B cell (primary cell): ENCODE measurements around the gene TAS2R40. TPM values are rescaled to one million over a fixed set of nuclear protein-coding genes. Genes with fewer than 3 reads are reported as not detected.

Source experiments
- ATAC-seq: fragments of 200-7000 bp; cut with Tn5 transposase; one replicate; pipeline ENCODE4 v1.10.0; 2021; ENCODE audit warnings: low read depth, mild to moderate bottlenecking, moderate number of reproducible peaks, moderate library complexity
- CTCF ChIA-PET: fragments of 350-600 bp; sonication (Branson Sonifier 250); formaldehyde crosslinking; loops from one replicate; lab custom pipeline; 2021; ENCODE audit warnings: antibody characterized with exemption, inconsistent platforms; lab: Charles Lee
- POLR2A ChIA-PET: fragments of 350-600 bp; sonication (Branson Sonifier 250); formaldehyde crosslinking; loops from one replicate; lab custom pipeline; 2021; ENCODE audit warnings: antibody characterized with exemption; lab: Charles Lee
- DNase-seq: peaks from one replicate; pipeline ENCODE4 v3.0.0; 2013
- H2AFZ ChIP-seq: 2 replicates; pipeline ENCODE4 v1.6.1; 2012; ENCODE audit warnings: mild to moderate bottlenecking, low read depth, low read length; ENCODE audit not compliant: insufficient read depth, poor library complexity, severe bottlenecking
- H3K27ac ChIP-seq, 2 donors: 1 replicate in 1 of 2; 2 replicates in 1 of 2; pipeline ENCODE4 v1.5.1; 2012 to 2013; ENCODE audit warnings: low read length in 2 of 2, mild to moderate bottlenecking in 2 of 2, moderate library complexity in 1 of 2
- H3K27me3 ChIP-seq, 4 experiments: fragments of 200-600 bp in 1 of 4; sonication (generic) in 1 of 4; replicated peaks in 1 of 4; 1 replicate in 2 of 4; 2 replicates in 2 of 4; pipeline versions ENCODE4 v1.6.1 to v1.7.0; 2013 to 2016; ENCODE audit warnings: low read length in 3 of 4, mild to moderate bottlenecking in 2 of 4, mixed read lengths in 1 of 4, moderate library complexity in 1 of 4; ENCODE audit not compliant: insufficient read depth in 4 of 4, control insufficient read depth in 3 of 4; ENCODE audit errors: control extremely low read depth in 1 of 4
- H3K36me3 ChIP-seq, 2 experiments: replicated peaks in 1 of 2; 1 replicate in 1 of 2; 2 replicates in 1 of 2; pipeline versions ENCODE4 v1.6.1 to v1.7.1; 2013; ENCODE audit warnings: low read length in 1 of 2; ENCODE audit not compliant: insufficient read depth in 2 of 2, control insufficient read depth in 1 of 2; ENCODE audit errors: control extremely low read depth in 1 of 2, extremely low read depth in 1 of 2
- H3K4me1 ChIP-seq, 2 donors: fragments of 200-600 bp in 1 of 2; sonication (generic) in 1 of 2; 1 replicate in 1 of 2; 2 replicates in 1 of 2; pipeline versions ENCODE4 v1.5.1 to v1.6.1; 2013 to 2017; ENCODE audit warnings: low read length in 2 of 2; ENCODE audit not compliant: control insufficient read depth in 2 of 2, insufficient read depth in 2 of 2
- H3K4me2 ChIP-seq: replicated peaks from 2 replicates; pipeline ENCODE3; 2012; ENCODE audit warnings: mild to moderate bottlenecking, low read depth, low read length; ENCODE audit not compliant: poor library complexity, severe bottlenecking
- H3K4me3 ChIP-seq, 5 experiments: fragments of 200-600 bp in 1 of 5; sonication (generic) in 1 of 5; 1 replicate in 3 of 5; 2 replicates in 2 of 5; pipeline versions ENCODE4 v1.5.1 to v1.7.0; 2011 to 2016; ENCODE audit warnings: low read length in 4 of 5, mild to moderate bottlenecking in 4 of 5, low read depth in 2 of 5, control low read depth in 1 of 5, moderate library complexity in 1 of 5; ENCODE audit not compliant: insufficient read depth in 1 of 5; ENCODE audit errors: control extremely low read depth in 1 of 5, extremely low read depth in 1 of 5
- H3K79me2 ChIP-seq: fragments of 200-600 bp; sonication (generic); one replicate; pipeline ENCODE4 v1.6.0; 2016; ENCODE audit warnings: low read length; ENCODE audit not compliant: control insufficient read depth, insufficient read depth
- H3K9ac ChIP-seq: fragments of 200-600 bp; sonication (generic); 2 replicates; pipeline ENCODE4 v1.6.1; 2017; ENCODE audit warnings: mild to moderate bottlenecking, low read length, moderate library complexity
- H3K9me3 ChIP-seq, 3 donors: one replicate each; pipeline versions ENCODE4 v1.6.1 to v1.7.1; 2013; ENCODE audit warnings: low read length in 2 of 3; ENCODE audit not compliant: control insufficient read depth in 2 of 3, insufficient read depth in 1 of 3; ENCODE audit errors: control extremely low read depth in 1 of 3
- H4K20me1 ChIP-seq: 2 replicates; pipeline ENCODE4 v1.6.0; 2012; ENCODE audit warnings: mild to moderate bottlenecking, low read length; ENCODE audit not compliant: insufficient read depth, control insufficient read depth, poor library complexity, severe bottlenecking
- H3K27ac Mint-ChIP-seq: one replicate; pipeline ENCODE4 v1.8.0; 2021; ENCODE audit warnings: mixed read lengths
- H3K27me3 Mint-ChIP-seq: one replicate; pipeline ENCODE4 v1.8.0; 2021; ENCODE audit warnings: mixed read lengths
- H3K4me1 Mint-ChIP-seq: one replicate; pipeline ENCODE4 v1.8.0; 2021; ENCODE audit warnings: mixed read lengths
- H3K4me3 Mint-ChIP-seq: one replicate; pipeline ENCODE4 v1.8.0; 2021; ENCODE audit warnings: mixed read lengths
- H3K9me3 Mint-ChIP-seq: one replicate; pipeline ENCODE4 v1.8.0; 2022; ENCODE audit warnings: mixed read lengths; ENCODE audit not compliant: insufficient read depth
- CTCF ChIP-seq: fragments of 200-600 bp; IDR thresholded peaks from one replicate; pipeline ENCODE4 v1.8.0; 2022; ENCODE audit warnings: antibody characterized with exemption, mild to moderate bottlenecking
- EZH2 ChIP-seq: IDR thresholded peaks from 2 replicates; pipeline ENCODE4 v1.6.1; 2012; ENCODE audit warnings: borderline replicate concordance, low read depth, mild to moderate bottlenecking, moderate library complexity, low read length; ENCODE audit not compliant: insufficient read depth, poor library complexity, severe bottlenecking
- WGBS: methylation state at CpG from one replicate; pipeline ENCODE4 v1.1.5; 2013; ENCODE audit warnings: missing lambda C conversion rate; ENCODE audit not compliant: insufficient coverage; 5-methylcytosine and 5-hydroxymethylcytosine counted together
- intact Hi-C: fragments of 100-400 bp; cut with micrococcal nuclease; formaldehyde crosslinking; loops from one replicate; pipeline ENCODE4 v1.10.0; 2022
- polyA plus RNA-seq: library from polyadenylated mRNA; depleted of rRNA; stranded (reverse); fragments of >200 nt; gene quantifications from 2 replicates; pipeline ENCODE4 v1.2.3, GENCODE V29; 2012
- total RNA-seq, 2 donors: library from RNA; stranded (reverse); fragments of 120-200 nt in 1 of 2; gene quantifications; 1 replicate in 1 of 2; 2 replicates in 1 of 2; pipeline versions ENCODE4 v1.2.3 to v1.2.4, GENCODE V29; 2013 to 2022

Gene TAS2R40
- total and polyA plus RNA-seq, 2 donors (not counting 1 experiment from before 2014, with no cell fraction given), result not detected

GRCh38 chr7:143181349-143181748 lies 40.5 kb upstream of the TAS2R40 start:
- ATAC-seq (peak; percentile 69), DNase-seq (peak; percentile 67)
- Mint-ChIP-seq H3K27me3 (no peaks in the 10 kb centered on the region), H3K4me1 (peaks cover 34% of the 10 kb centered on the region), H3K4me3 (peak overlapping the region; percentile 5), H3K27ac (peak overlapping the region; percentile 71), H3K9me3 (peaks cover 4% of the 10 kb centered on the region)
- CTCF ChIA-PET, result interaction anchor here (0.8 kb wide), 1 partner anchor 59 kb away, joined by 3 read pairs; no protein-coding TSS in a partner anchor
- POLR2A ChIA-PET, result interaction anchor here (0.5 kb wide), 1 partner anchor 202 kb away, joined by 10 read pairs; no protein-coding TSS in a partner anchor
- Histone ChIP-seq H3K4me1 (peaks cover 26 to 29% of the 10 kb centered on the region in 2 donors), H3K36me3 (no peaks in the 10 kb centered on the region), H4K20me1 (no peaks in the 10 kb centered on the region), H2AFZ (peak overlapping the region; percentile 36), H3K27ac (peak overlapping the region; percentile 51 to 79), H3K27me3 (no peaks in the 10 kb centered on the region), H3K4me2 (peak overlapping the region; percentile 65), H3K9me3 (peaks cover 5 to 18% (median 8%) of the 10 kb centered on the region in 3 donors), H3K4me3 (no peak overlapping the region), H3K79me2 (no peaks in the 10 kb centered on the region), H3K9ac (peak overlapping the region; percentile 32)
- TF ChIP-seq EZH2 (no peak), CTCF (no peak)
- intact Hi-C loops, result no loop called here
- WGBS, result 60% methylated on average over 1 of the region's 2 CpGs

GRCh38 chr7:143183024-143183423 lies 38.8 kb upstream of the TAS2R40 start, which contains the start of gene TAS2R39:
Gene TAS2R39, plus strand, starts transcription at chr7:143183419. Its CDS starts 0 bp downstream, at chr7:143183419.
- peak within 1 kb of the TSS; percentile 44 for H3K4me3 Mint-ChIP-seq
- Histone ChIP-seq H3K36me3 (no peaks in the 10 kb centered on the region), H3K4me2 (peak within 1 kb of the TSS; percentile 42), H3K4me3 (peak within 1 kb of the TSS in 1 of 5 experiments; percentile 8), H3K27me3 (no peaks in the 10 kb centered on the region), H3K27ac (peak within 1 kb of the TSS in 1 of 2 donors; percentile 51), H2AFZ (peak within 1 kb of the TSS; percentile 35), H3K79me2 (no peaks in the 10 kb centered on the region), H3K4me1 (peaks cover 26 to 29% of the 10 kb centered on the region in 2 donors), H4K20me1 (no peaks in the 10 kb centered on the region), H3K9ac (peak within 1 kb of the TSS; percentile 8), H3K9me3 (peaks cover under 1 to 9% (median 3%) of the 10 kb centered on the region in 3 donors)
- POLR2A ChIA-PET, result no interaction called here
- H3K27me3 Mint-ChIP-seq, result no peaks in the 10 kb centered on the region
- no peak for DNase-seq
- TF ChIP-seq CTCF (no peak), EZH2 (no peak)
- WGBS, result no CpG with 5 or more reads among the region's 3 CpGs
- H3K9me3 Mint-ChIP-seq, result peaks cover 1% of the 10 kb centered on the region
- intact Hi-C loops, result no loop called here
- CTCF ChIA-PET, result interaction anchor here (1.1 to 1.3 kb wide), 4 partner anchors 32 to 167 kb away, joined by 3 read pairs; no protein-coding TSS in a partner anchor
- peaks cover 34% of the 10 kb centered on the region for H3K4me1 Mint-ChIP-seq
- H3K27ac Mint-ChIP-seq, result no peak within 1 kb of the TSS
- ATAC-seq, result peak; percentile 33
